Kidney epithelial cell (primary cell): Measurements from ENCODE around the gene MED12. TPM values are rescaled to one million over a fixed set of nuclear protein-coding genes. Genes with fewer than 3 reads are reported as not detected.
A peak's percentile ranks its signal among the peaks of the same experiment; 100 is the strongest.

Source experiments
- DNase-seq: peaks from one replicate; pipeline ENCODE4 v3.0.0-alpha.2; 2010; ENCODE audit warnings: low read depth
- H3K27me3 ChIP-seq: 2 replicates; pipeline ENCODE4 v1.6.0; 2011; ENCODE audit warnings: low read length; ENCODE audit not compliant: control insufficient read depth, insufficient read depth
- H3K36me3 ChIP-seq: 2 replicates; pipeline ENCODE4 v1.5.1; 2011; ENCODE audit warnings: low read length; ENCODE audit not compliant: control insufficient read depth, insufficient read depth
- H3K4me3 ChIP-seq: 2 replicates; pipeline ENCODE4 v1.5.1; 2011; ENCODE audit warnings: low read depth, mild to moderate bottlenecking, control low read depth, low read length
- total RNA-seq: library from RNA; depleted of rRNA; stranded (reverse); fragments of >200 nt; gene quantifications from 2 replicates; pipeline ENCODE4 v1.2.3, GENCODE V29; 2015
- TF ChIP-seq, protein P1 (sequence below): IDR thresholded peaks from 2 replicates; pipeline ENCODE4 v1.5.1; 2011; ENCODE audit warnings: mild to moderate bottlenecking, moderate library complexity, low read length, control low read depth, inconsistent platforms; ENCODE audit not compliant: insufficient read depth, poor library complexity, severe bottlenecking

MED12 gene
- total RNA-seq, 1 donor from 2014 or later: 20.3 TPM

DNA sequence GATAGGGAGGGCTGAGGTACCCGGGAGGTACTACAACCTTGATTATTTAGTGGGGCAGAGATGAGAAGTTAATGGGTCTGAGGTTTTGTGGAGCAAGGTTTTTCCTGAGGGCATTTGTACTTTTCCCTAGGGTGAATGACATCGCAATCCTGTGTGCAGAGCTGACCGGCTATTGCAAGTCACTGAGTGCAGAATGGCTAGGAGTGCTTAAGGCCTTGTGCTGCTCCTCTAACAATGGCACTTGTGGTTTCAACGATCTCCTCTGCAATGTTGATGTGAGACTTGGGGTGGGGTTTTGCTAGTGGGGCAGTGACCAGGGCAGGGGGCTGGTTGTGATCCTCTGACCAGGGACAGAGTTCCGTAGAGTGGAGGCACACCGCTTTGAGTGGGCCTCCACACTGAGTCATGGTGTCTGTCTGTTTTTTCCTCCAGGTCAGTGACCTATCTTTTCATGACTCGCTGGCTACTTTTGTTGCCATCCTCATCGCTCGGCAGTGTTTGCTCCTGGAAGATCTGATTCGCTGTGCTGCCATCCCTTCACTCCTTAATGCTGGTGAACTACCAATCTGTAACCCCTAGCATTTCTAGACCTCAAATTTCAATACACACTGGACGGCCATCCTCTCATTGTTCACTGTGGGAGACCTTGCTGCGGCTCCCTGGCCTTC, 9.9 kb downstream of the MED12 start:
- TF ChIP-seq, protein P1, sequence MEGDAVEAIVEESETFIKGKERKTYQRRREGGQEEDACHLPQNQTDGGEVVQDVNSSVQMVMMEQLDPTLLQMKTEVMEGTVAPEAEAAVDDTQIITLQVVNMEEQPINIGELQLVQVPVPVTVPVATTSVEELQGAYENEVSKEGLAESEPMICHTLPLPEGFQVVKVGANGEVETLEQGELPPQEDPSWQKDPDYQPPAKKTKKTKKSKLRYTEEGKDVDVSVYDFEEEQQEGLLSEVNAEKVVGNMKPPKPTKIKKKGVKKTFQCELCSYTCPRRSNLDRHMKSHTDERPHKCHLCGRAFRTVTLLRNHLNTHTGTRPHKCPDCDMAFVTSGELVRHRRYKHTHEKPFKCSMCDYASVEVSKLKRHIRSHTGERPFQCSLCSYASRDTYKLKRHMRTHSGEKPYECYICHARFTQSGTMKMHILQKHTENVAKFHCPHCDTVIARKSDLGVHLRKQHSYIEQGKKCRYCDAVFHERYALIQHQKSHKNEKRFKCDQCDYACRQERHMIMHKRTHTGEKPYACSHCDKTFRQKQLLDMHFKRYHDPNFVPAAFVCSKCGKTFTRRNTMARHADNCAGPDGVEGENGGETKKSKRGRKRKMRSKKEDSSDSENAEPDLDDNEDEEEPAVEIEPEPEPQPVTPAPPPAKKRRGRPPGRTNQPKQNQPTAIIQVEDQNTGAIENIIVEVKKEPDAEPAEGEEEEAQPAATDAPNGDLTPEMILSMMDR: no peak
- Histone ChIP-seq H3K36me3 (no peaks in the 10 kb centered on the region), H3K4me3 (no peak overlapping the region), H3K27me3 (no peaks in the 10 kb centered on the region)
- DNase-seq: peak; percentile 5

DNA sequence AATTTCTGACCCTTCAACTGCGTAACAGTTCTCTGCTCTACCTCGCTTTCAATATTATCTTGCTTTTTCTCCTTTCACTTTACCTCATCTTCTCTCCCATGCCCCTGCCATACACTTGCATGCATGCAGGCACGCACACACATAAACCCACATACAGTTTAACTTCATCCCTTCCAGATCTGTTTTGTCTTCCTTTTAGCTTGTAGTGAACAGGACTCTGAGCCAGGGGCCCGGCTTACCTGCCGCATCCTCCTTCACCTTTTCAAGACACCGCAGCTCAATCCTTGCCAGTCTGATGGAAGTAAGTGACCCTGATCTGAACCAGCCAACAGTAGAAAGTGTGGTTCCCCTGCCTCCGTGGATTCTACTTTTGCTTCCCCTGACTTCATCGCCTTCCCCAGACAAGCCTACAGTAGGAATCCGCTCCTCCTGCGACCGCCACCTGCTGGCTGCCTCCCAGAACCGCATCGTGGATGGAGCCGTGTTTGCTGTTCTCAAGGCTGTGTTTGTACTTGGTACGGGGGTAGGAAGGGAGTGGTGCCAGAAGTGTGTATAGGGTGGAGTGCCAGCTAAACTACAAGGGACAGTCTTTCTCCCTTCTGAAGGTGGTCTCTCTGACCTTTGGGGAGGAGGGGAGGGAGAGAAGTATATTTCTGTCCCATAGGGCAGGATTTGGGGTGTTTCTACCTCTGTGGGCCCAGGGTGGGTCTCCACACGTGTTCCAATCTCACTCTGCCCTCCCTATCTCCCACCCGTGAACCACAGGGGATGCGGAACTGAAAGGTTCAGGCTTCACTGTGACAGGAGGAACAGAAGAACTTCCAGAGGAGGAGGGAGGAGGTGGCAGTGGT, 10.7 kb downstream of the MED12 start:
- TF ChIP-seq, protein P1: peak; percentile 75
- DNase-seq: peak; percentile 9
- Histone ChIP-seq H3K36me3 (no peaks in the 10 kb centered on the region), H3K27me3 (no peaks in the 10 kb centered on the region), H3K4me3 (no peak overlapping the region)

DNA sequence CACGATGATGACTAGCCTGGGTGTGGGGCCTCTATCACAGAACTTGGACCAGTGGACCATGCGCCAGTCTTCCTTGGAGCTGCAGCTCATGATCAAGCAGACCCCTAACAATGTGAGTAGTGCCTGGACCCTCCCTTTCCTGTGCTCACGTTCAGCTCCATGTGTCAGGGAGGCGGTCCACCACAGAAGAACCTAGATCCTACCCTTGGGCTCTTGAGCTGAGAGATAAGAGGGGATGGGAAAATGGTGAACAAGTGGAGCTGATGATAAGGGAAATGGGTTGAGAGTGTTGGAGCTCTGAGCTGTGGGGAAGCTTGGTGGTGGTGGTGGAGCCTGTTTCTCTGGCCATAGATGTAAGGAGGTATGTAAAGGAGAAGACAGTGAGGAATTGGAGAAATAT, 13.1 kb downstream of the MED12 start:
- Histone ChIP-seq H3K27me3 (no peaks in the 10 kb centered on the region), H3K4me3 (no peak overlapping the region), H3K36me3 (no peaks in the 10 kb centered on the region)
- no peak for DNase-seq
- TF ChIP-seq, protein P1: no peak

DNA sequence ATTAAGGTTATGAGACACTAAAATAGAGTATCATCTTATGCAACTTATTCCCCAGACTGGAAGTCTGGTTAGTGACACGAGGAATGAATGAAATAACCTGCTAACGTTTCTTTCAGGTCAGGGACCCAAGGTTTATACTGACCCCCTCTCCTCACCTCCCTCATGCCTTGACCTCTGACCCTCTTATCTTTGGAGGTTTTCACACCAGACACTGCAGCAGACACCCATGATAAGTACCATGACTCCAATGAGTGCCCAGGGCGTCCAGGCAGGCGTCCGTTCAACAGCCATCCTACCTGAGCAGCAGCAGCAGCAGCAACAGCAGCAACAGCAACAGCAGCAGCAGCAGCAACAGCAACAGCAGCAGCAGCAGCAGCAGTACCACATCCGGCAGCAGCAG, 22.0 kb downstream of the MED12 start:
- TF ChIP-seq, protein P1: no peak

DNA sequence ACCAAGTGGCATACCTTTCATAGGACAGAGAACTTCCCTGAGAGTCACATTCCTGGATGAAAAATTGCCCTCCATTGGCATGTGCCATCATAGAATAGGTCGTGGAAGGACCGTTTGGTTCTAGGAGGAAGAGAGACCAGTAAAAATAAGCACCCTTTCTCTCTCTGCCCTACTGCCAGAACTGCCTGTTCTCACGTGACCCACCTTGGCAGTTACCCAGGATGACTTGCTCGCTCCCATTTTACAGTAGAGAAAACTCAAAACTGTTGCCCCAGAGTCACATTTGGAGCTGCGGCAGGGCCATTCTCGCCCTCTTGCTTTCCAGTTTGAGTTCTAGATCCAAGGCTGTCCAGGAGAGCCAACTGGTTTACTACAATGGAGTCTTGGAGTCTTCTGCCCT, 25.1 kb downstream of the MED12 start:
- Histone ChIP-seq H3K27me3 (peaks cover 5% of the 10 kb centered on the region), H3K36me3 (no peaks in the 10 kb centered on the region), H3K4me3 (no peak overlapping the region)
- no peak for DNase-seq
- TF ChIP-seq, protein P1: no peak

More for the DNA sequence above, 22.0 kb downstream of the MED12 start:
- Histone ChIP-seq H3K4me3 (no peak overlapping the region), H3K36me3 (no peaks in the 10 kb centered on the region), H3K27me3 (peaks cover 3% of the 10 kb centered on the region)
- DNase-seq: no peak

DNA sequence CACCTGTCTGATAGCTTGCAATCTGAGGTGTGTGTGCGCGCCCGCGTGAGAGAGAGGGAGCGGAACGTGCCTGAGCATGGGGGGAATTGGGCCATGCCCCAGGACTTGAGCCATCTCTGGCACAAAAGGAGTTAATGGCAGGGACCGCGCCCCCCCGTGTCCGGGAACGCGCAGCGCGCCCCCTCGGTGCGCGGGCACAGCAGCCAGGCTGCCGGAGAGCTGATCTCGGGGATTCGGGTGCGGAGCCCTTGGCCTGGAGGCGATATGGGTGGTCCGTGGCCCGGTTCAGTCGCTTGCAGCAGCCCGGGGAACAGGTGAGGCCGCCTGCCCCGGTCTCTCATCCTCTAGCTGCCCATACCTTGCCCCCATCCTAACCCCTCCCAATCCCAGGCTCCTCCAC, 26.3 kb downstream of the MED12 start, which contains the start of gene NLGN3:
NLGN3 (plus strand) TSS at position 191 of the 400 bp plus-strand sequence. CDS start 2,909 bp downstream, outside the sequence.
- TF ChIP-seq, protein P1: no peak
- no peak for DNase-seq
- Histone ChIP-seq H3K4me3 (peak within 1 kb of the TSS; percentile 1), H3K36me3 (no peaks in the 10 kb centered on the region), H3K27me3 (peaks cover 5% of the 10 kb centered on the region)
